Mononuclear cell (primary cell): ENCODE results near the gene SHCBP1L. TPM values are rescaled to one million over a fixed set of nuclear protein-coding genes. Genes with fewer than 3 reads are reported as not detected.
"Not testable (repeated sequence)": the region's sequence is repeated elsewhere in the genome, so short reads cannot be mapped to it uniquely, and the experiment has no call there.

Experiments
- H3K27me3 ChIP-seq: 2 replicates; pipeline ENCODE4 v1.6.0; 2011; ENCODE audit warnings: low read length, control low read depth; ENCODE audit not compliant: insufficient read depth
- H3K4me1 ChIP-seq: 2 replicates; pipeline ENCODE4 v1.5.1; 2011; ENCODE audit warnings: mild to moderate bottlenecking, low read length, control low read depth; ENCODE audit not compliant: insufficient read depth
- H3K4me3 ChIP-seq: 2 replicates; pipeline ENCODE4 v1.5.1; 2011; ENCODE audit warnings: mild to moderate bottlenecking, low read length, moderate library complexity
- H3K9me3 ChIP-seq: 2 replicates; pipeline ENCODE4 v1.5.1; 2011; ENCODE audit warnings: low read depth, mild to moderate bottlenecking, control low read depth, low read length
- total RNA-seq: library from RNA; depleted of rRNA; stranded (reverse); fragments of >200 nt; gene quantifications from one replicate; pipeline ENCODE4 v1.2.3, GENCODE V29; 2012

The SHCBP1L gene
- total RNA-seq, 1 donor, result not detected

DNA sequence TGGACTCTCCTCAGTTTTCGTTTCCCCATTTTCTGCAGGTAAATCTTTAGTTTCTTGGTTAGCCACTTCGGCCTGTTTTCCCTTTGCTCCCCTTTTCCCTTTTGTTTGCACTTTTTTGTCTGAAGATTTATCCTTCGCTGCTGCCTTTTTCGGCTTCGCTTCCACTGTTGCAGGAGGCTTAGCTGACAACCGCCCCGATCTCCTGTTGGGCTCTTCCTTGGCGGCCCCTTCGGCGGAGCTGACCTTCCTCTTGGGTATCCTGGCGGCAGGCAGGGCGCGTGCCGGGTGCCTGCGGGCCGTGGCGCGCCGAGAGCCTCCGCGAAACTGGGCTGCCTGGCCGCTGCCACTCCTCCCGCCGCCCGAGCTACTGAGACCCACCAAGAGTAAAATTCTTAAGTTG lies 10.8 kb downstream of the SHCBP1L start:
- not testable (repeated sequence) for H3K4me3 ChIP-seq, H3K9me3 ChIP-seq, H3K4me1 ChIP-seq
- peaks cover 40% of the 10 kb centered on the region for H3K27me3 ChIP-seq

DNA sequence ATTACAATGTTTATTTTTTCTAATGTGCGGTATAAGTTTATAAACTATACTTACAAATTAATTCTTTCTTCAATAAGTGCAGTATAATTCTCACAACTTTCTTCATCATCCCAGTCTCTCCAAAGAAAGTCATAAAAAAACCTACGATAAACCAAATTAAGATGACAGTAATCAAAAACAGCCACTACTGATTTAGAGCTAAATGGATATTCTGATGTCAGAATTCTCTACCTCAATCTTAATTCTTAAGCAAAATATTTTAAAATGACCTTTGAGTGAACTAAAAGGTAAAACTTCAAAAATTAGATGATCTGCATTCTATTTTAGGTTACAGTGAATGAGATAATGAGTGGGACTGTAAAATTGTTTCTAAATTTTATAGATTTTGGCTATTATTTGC lies 13.6 kb downstream of the SHCBP1L start:
- Histone ChIP-seq H3K4me1 (no peaks in the 10 kb centered on the region), H3K9me3 (no peaks in the 10 kb centered on the region), H3K4me3 (no peak overlapping the region), H3K27me3 (peaks cover 40% of the 10 kb centered on the region)

DNA sequence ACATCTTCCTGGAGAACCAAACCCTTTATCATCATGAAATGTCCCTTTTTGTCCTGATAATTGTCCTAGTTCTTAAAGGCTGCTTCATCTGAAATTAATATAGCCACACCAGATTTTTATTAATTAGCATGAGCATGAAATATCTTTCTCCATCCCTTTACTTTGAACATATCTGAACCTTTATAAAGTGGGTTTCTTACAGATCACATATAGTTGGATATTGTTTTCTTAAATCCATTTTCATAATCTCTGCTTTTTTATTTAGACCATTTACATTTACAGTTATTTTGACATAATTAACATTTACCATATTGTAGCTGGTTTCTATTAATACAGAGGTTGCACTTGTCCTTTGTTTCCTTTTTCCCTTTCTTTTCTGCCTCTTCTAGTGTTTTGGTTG lies 17.2 kb downstream of the SHCBP1L start:
- H3K4me1 ChIP-seq, result no peaks in the 10 kb centered on the region
- H3K27me3 ChIP-seq, result peaks cover 18% of the 10 kb centered on the region
- no peak overlapping the region for H3K4me3 ChIP-seq
- H3K9me3 ChIP-seq, result no peaks in the 10 kb centered on the region

GRCh38 chr1:182930985-182931384 lies 22.0 kb downstream of the SHCBP1L start:
- Histone ChIP-seq H3K9me3 (no peaks in the 10 kb centered on the region), H3K27me3 (no peaks in the 10 kb centered on the region), H3K4me3 (no peak overlapping the region), H3K4me1 (no peaks in the 10 kb centered on the region)

GRCh38 chr1:182927693-182928433 lies 25.1 kb downstream of the SHCBP1L start:
- H3K4me1 ChIP-seq, result no peaks in the 10 kb centered on the region
- peaks cover 2% of the 10 kb centered on the region for H3K27me3 ChIP-seq
- no peaks in the 10 kb centered on the region for H3K9me3 ChIP-seq
- no peak overlapping the region for H3K4me3 ChIP-seq

GRCh38 chr1:182925661-182926060 lies 27.3 kb downstream of the SHCBP1L start:
- Histone ChIP-seq H3K9me3 (no peaks in the 10 kb centered on the region), H3K4me3 (no peak overlapping the region), H3K27me3 (peaks cover 2% of the 10 kb centered on the region), H3K4me1 (no peaks in the 10 kb centered on the region)

- Histone ChIP-seq H3K9me3 (no peaks in the 10 kb centered on the region), H3K4me1 (no peaks in the 10 kb centered on the region), H3K27me3 (peaks cover 10% of the 10 kb centered on the region), H3K4me3 (no peak overlapping the region)
These were observed 35.6 kb downstream of the SHCBP1L start for GRCh38 chr1:182917378-182917777.

DNA sequence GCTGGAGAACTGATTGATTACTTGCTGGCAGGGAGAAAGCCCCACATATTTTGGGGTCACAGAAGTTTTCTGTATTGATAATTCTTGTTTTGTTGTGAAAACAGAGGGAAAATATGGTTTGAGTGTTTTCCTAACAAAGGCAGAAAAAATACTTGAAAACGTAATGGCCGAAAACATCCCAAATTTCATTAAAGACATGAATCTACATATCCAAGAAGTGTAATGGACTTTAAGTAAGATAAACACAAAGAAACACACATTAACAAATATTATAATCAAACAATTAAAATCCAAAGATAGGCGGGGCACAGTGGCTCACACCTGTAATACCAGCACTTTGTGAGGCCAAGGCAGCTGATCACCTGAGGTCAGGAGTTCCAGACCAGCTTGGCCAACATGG lies 39.6 kb downstream of the SHCBP1L start:
- no peak overlapping the region for H3K4me3 ChIP-seq
- peaks cover 5% of the 10 kb centered on the region for H3K27me3 ChIP-seq
- no peaks in the 10 kb centered on the region for H3K4me1 ChIP-seq
- no peaks in the 10 kb centered on the region for H3K9me3 ChIP-seq

DNA sequence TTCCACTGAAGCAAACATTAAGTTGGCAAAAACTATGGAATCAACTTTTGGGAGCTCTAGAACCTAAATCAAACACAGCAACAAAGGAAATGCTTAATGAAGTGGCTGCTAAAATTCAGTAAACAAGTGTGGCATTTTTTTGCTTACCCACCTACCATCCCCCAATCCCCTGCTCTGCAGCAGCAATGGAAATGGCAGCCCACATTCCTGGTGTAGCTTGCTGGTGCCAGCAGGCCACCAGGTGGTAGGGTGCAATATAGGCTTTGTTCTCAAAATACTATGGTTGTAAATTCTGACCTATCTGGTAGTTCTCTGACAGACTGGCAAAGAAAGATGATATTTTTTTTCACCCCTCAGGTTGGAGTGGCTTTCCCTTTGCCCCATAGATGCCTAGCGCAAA lies 42.8 kb downstream of the SHCBP1L start:
- Histone ChIP-seq H3K9me3 (no peaks in the 10 kb centered on the region), H3K27me3 (no peaks in the 10 kb centered on the region), H3K4me1 (no peaks in the 10 kb centered on the region), H3K4me3 (no peak overlapping the region)

- Histone ChIP-seq H3K27me3 (no peaks in the 10 kb centered on the region), H3K9me3 (no peaks in the 10 kb centered on the region), H3K4me1 (no peaks in the 10 kb centered on the region), H3K4me3 (no peak overlapping the region)
These were observed 43.4 kb downstream of the SHCBP1L start for GRCh38 chr1:182909578-182909977.

GRCh38 chr1:182905321-182905720 lies 47.6 kb downstream of the SHCBP1L start:
- H3K9me3 ChIP-seq, result no peaks in the 10 kb centered on the region
- no peaks in the 10 kb centered on the region for H3K4me1 ChIP-seq
- no peak overlapping the region for H3K4me3 ChIP-seq
- no peaks in the 10 kb centered on the region for H3K27me3 ChIP-seq

- H3K4me1 ChIP-seq, H3K4me3 ChIP-seq, H3K27me3 ChIP-seq, H3K9me3 ChIP-seq: not testable (repeated sequence)
These were observed 51.0 kb downstream of the SHCBP1L start for GRCh38 chr1:182901946-182902345.

- no peak overlapping the region for H3K4me3 ChIP-seq
- H3K4me1 ChIP-seq, result no peaks in the 10 kb centered on the region
- no peaks in the 10 kb centered on the region for H3K9me3 ChIP-seq
- H3K27me3 ChIP-seq, result no peaks in the 10 kb centered on the region
These were observed 55.3 kb downstream of the SHCBP1L start for GRCh38 chr1:182897696-182898095.

GRCh38 chr1:182890927-182891610 lies 61.9 kb downstream of the SHCBP1L start:
- no peaks in the 10 kb centered on the region for H3K9me3 ChIP-seq
- H3K27me3 ChIP-seq, result no peaks in the 10 kb centered on the region
- no peaks in the 10 kb centered on the region for H3K4me1 ChIP-seq
- H3K4me3 ChIP-seq, result no peak overlapping the region

DNA sequence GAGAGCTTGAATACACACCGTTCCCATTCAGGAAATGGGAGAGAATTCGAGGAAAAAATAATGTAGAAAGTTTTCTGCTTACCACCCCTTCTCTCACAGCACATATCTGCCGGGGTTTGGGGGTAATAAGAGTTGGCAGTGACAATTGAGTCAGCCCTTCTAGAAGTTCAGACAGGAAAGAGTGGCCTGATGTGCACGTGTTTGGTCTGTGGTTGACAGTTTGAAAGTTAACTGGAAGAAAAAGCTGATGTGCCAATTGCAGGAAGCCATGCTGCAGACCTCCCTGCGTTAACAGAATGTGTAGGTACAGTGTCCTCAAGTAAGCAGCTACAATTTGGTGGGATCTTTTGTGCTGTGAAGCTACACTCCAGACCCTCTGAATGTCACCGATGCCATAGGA lies 63.0 kb downstream of the SHCBP1L start:
- Histone ChIP-seq H3K4me1 (no peaks in the 10 kb centered on the region), H3K4me3 (no peak overlapping the region), H3K27me3 (no peaks in the 10 kb centered on the region), H3K9me3 (no peaks in the 10 kb centered on the region)
